Uterus (tissue), 2 donors: Measurements from ENCODE around the gene IDH3A.

Experiments used
- CTCF ChIP-seq, 4 experiments: fragments of 200-600 bp in 2 of 4; fragments of 450-650 bp in 2 of 4; sonication (generic) in 2 of 4; IDR thresholded peaks; one replicate each; pipeline ENCODE4 v1.5.1; 2016 to 2019; ENCODE audit warnings: antibody characterized with exemption in 4 of 4, mild to moderate bottlenecking in 2 of 4, moderate library complexity in 1 of 4
- POLR2A ChIP-seq, 2 donors: fragments of 450-650 bp; IDR thresholded peaks; one replicate each; pipeline ENCODE4 v1.6.1; 2016; ENCODE audit warnings: antibody characterized with exemption in 2 of 2, mild to moderate bottlenecking in 1 of 2, moderate library complexity in 1 of 2

GRCh38 chr15:78201281-78202190, 52.4 kb downstream of the IDH3A start:
- no peak for TF ChIP-seq POLR2A (IDR thresholded peaks at IDR 0.05)
- TF ChIP-seq CTCF (IDR thresholded peaks at IDR 0.05), result no peak
